Sigmoid colon (tissue), 4 donors: ENCODE data around the gene CHL1.

ENCODE experiments used
- EP300 ChIP-seq, 4 donors: sonication (generic); formaldehyde crosslinking; IDR thresholded peaks; one replicate each; pipeline ENCODE4 v1.6.1; 2017; ENCODE audit warnings: antibody characterized with exemption in 4 of 4
- POLR2A ChIP-seq, 2 donors: fragments of 450-650 bp; IDR thresholded peaks; one replicate each; pipeline ENCODE4 v1.6.1; 2016; ENCODE audit warnings: antibody characterized with exemption in 2 of 2, mild to moderate bottlenecking in 2 of 2, moderate library complexity in 2 of 2
- TF ChIP-seq, protein P1 (sequence below), 4 experiments: fragments of 450-650 bp in 3 of 4; fragments of 200-600 bp in 1 of 4; IDR thresholded peaks; one replicate each; pipeline ENCODE4 v1.5.1; 2016 to 2019; ENCODE audit warnings: antibody characterized with exemption in 4 of 4, mild to moderate bottlenecking in 3 of 4, moderate library complexity in 2 of 4

DNA sequence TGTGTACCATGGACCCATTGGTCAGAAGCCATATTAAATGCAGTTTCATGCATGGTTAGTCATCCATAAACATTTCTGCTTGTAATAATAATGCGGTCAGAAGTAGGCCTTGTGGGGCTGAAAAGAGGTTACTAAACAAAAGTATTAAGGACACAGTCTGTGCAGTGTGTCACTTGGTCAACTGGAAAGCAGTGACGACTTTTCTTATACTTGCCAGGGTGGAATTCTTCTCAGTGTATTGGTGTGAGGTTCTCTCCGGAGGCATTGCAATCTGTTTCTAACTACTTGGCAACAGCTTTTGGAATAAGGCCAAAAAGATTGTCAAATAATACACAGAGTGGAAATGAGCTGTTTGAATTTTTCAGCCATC, 46.8 kb downstream of the CHL1 start:
- TF ChIP-seq, protein P1, sequence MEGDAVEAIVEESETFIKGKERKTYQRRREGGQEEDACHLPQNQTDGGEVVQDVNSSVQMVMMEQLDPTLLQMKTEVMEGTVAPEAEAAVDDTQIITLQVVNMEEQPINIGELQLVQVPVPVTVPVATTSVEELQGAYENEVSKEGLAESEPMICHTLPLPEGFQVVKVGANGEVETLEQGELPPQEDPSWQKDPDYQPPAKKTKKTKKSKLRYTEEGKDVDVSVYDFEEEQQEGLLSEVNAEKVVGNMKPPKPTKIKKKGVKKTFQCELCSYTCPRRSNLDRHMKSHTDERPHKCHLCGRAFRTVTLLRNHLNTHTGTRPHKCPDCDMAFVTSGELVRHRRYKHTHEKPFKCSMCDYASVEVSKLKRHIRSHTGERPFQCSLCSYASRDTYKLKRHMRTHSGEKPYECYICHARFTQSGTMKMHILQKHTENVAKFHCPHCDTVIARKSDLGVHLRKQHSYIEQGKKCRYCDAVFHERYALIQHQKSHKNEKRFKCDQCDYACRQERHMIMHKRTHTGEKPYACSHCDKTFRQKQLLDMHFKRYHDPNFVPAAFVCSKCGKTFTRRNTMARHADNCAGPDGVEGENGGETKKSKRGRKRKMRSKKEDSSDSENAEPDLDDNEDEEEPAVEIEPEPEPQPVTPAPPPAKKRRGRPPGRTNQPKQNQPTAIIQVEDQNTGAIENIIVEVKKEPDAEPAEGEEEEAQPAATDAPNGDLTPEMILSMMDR (IDR thresholded peaks at IDR 0.05), result no peak
- TF ChIP-seq POLR2A (IDR thresholded peaks at IDR 0.05), result no peak
- TF ChIP-seq EP300 (IDR thresholded peaks at IDR 0.05), result no peak
